Measurements from ENCODE around the gene SPHKAP. TPM values are rescaled to one million over a fixed set of nuclear protein-coding genes. Genes with fewer than 3 reads are reported as not detected.
"Not testable (repeated sequence)": the region's sequence is repeated elsewhere in the genome, so short reads cannot be mapped to it uniquely, and the experiment has no call there.

SPHKAP gene
- total RNA-seq, 3 donors from 2014 or later (not counting 1 experiment from before 2014, with no cell fraction given) = not detected

DNA sequence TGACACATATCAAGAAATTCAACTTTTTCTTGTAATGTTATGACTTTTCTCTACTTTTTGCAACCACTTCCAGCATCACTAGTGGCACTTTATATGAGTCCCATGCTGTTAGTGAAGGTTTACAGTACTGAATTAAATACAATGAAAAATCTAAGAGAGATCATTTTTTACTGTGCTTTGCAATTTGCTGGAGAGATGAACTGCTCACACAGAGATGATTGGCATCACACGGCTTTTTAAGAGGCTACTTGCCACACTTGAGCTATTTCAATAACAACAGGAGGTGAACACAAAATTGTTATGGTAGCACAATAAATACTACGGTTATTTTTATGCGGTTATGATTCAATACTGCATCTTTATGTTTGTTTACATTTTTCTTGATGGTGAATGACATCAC lies 221.2 kb downstream of the SPHKAP start:
- 90% methylated on average over 3 of the region's 3 CpGs for WGBS (ENCODE audit: insufficient coverage)
- DNase-seq = no peak
- Histone ChIP-seq H3K27ac (ENCODE audit: low read length) (no peak overlapping the region), H3K4me3 (ENCODE audit: low read length) (no peak overlapping the region), H3K36me3 (ENCODE audit: control insufficient read depth, insufficient read depth, low read length) (no peaks in the 10 kb centered on the region), H3K9me3 (ENCODE audit: control insufficient read depth, insufficient read depth, low read length) (no peaks in the 10 kb centered on the region), H3K27me3 (ENCODE audit: control insufficient read depth, insufficient read depth, low read length) (no peaks in the 10 kb centered on the region), H3K4me1 (ENCODE audit: control insufficient read depth, insufficient read depth, low read length) (no peaks in the 10 kb centered on the region)
- TF ChIP-seq, protein P1, sequence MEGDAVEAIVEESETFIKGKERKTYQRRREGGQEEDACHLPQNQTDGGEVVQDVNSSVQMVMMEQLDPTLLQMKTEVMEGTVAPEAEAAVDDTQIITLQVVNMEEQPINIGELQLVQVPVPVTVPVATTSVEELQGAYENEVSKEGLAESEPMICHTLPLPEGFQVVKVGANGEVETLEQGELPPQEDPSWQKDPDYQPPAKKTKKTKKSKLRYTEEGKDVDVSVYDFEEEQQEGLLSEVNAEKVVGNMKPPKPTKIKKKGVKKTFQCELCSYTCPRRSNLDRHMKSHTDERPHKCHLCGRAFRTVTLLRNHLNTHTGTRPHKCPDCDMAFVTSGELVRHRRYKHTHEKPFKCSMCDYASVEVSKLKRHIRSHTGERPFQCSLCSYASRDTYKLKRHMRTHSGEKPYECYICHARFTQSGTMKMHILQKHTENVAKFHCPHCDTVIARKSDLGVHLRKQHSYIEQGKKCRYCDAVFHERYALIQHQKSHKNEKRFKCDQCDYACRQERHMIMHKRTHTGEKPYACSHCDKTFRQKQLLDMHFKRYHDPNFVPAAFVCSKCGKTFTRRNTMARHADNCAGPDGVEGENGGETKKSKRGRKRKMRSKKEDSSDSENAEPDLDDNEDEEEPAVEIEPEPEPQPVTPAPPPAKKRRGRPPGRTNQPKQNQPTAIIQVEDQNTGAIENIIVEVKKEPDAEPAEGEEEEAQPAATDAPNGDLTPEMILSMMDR (IDR thresholded peaks at IDR 0.05) = no peak
- Mint-ChIP-seq H3K27ac (no peak overlapping the region), H3K36me3 (no peaks in the 10 kb centered on the region), H3K9me3 (peaks cover 4 to 9% of the 10 kb centered on the region in 2 donors), H3K4me3 (no peak overlapping the region), H3K4me1 (no peaks in the 10 kb centered on the region), H3K27me3 (ENCODE audit: low read depth in 2 of 2) (no peaks in the 10 kb centered on the region)
- intact Hi-C loops (cut with micrococcal nuclease) = no loop called here
- no peak for ATAC-seq

DNA sequence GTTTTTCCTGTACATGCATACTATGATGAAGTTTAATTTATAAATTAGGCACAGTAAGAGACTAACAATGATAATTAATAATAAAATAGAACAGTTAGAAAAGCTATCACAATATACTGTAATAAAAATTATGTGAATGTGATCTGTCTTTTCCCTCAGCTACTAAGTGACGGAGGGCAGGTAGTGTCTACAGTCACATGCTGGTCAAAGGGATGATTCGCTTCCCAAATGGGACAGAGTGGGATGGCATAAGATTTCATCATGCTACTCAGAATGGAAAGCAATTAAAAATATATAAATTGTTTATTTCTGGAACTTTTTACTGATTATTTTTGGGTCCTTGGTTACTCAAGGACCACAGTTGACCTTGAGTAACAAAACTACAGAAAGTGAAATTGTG lies 238.5 kb downstream of the SPHKAP start:
- intact Hi-C loops (cut with micrococcal nuclease) = no loop called here
- H3K27ac Mint-ChIP-seq = no peak overlapping the region
- ATAC-seq = no peak
- Histone ChIP-seq H3K27ac (ENCODE audit: low read length) (no peak overlapping the region), H3K36me3 (ENCODE audit: control insufficient read depth, insufficient read depth, low read length) (no peaks in the 10 kb centered on the region), H3K4me1 (ENCODE audit: control insufficient read depth, insufficient read depth, low read length) (no peaks in the 10 kb centered on the region), H3K27me3 (ENCODE audit: control insufficient read depth, insufficient read depth, low read length) (no peaks in the 10 kb centered on the region), H3K4me3 (ENCODE audit: low read length) (no peak overlapping the region), H3K9me3 (ENCODE audit: control insufficient read depth, insufficient read depth, low read length) (no peaks in the 10 kb centered on the region)
- WGBS (ENCODE audit: insufficient coverage) = 56% methylated on average over 2 of the region's 2 CpGs
- H3K4me1 Mint-ChIP-seq = no peaks in the 10 kb centered on the region
- no peak for DNase-seq
- H3K4me3 Mint-ChIP-seq = no peak overlapping the region
- H3K36me3 Mint-ChIP-seq = no peaks in the 10 kb centered on the region
- H3K9me3 Mint-ChIP-seq = peaks cover 2 to 5% of the 10 kb centered on the region in 2 donors
- no peaks in the 10 kb centered on the region for H3K27me3 Mint-ChIP-seq (ENCODE audit: low read depth in 2 of 2)
- TF ChIP-seq, protein P1 (IDR thresholded peaks at IDR 0.05) = no peak

DNA sequence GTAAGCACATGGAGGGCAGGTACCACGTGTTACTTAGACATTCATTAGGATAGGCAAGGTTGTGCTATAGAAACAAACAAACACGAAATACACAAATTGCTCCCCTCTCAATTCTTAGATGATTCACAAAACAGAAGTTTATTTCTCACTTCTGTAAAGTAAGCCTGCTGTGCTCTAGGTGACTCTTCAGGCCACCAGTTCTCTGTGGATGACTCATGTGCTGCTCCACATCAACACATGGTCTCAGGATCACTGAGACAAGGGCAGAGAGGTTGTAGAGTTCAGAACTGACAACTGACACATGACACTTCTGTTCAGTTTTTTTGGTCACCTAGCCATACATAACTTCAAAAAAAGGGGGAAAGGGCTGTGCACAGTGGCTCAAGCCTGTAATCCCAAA lies 239.5 kb downstream of the SPHKAP start:
- ATAC-seq (no peak), DNase-seq (no peak)
- WGBS (ENCODE audit: insufficient coverage) = 81% methylated on average over 2 of the region's 2 CpGs
- H3K4me1 Mint-ChIP-seq = no peaks in the 10 kb centered on the region
- Histone ChIP-seq H3K4me3 (ENCODE audit: low read length) (no peak overlapping the region), H3K36me3 (ENCODE audit: control insufficient read depth, insufficient read depth, low read length) (no peaks in the 10 kb centered on the region), H3K27ac (ENCODE audit: low read length) (no peak overlapping the region), H3K27me3 (ENCODE audit: control insufficient read depth, insufficient read depth, low read length) (no peaks in the 10 kb centered on the region), H3K4me1 (ENCODE audit: control insufficient read depth, insufficient read depth, low read length) (no peaks in the 10 kb centered on the region), H3K9me3 (ENCODE audit: control insufficient read depth, insufficient read depth, low read length) (no peaks in the 10 kb centered on the region)
- H3K27me3 Mint-ChIP-seq (ENCODE audit: low read depth in 2 of 2) = no peaks in the 10 kb centered on the region
- TF ChIP-seq, protein P1 (IDR thresholded peaks at IDR 0.05) = no peak
- no peak overlapping the region for H3K4me3 Mint-ChIP-seq
- H3K27ac Mint-ChIP-seq = no peak overlapping the region
- intact Hi-C loops (cut with micrococcal nuclease) = no loop called here
- H3K36me3 Mint-ChIP-seq = no peaks in the 10 kb centered on the region
- peaks cover 2 to 8% of the 10 kb centered on the region in 2 donors for H3K9me3 Mint-ChIP-seq

DNA sequence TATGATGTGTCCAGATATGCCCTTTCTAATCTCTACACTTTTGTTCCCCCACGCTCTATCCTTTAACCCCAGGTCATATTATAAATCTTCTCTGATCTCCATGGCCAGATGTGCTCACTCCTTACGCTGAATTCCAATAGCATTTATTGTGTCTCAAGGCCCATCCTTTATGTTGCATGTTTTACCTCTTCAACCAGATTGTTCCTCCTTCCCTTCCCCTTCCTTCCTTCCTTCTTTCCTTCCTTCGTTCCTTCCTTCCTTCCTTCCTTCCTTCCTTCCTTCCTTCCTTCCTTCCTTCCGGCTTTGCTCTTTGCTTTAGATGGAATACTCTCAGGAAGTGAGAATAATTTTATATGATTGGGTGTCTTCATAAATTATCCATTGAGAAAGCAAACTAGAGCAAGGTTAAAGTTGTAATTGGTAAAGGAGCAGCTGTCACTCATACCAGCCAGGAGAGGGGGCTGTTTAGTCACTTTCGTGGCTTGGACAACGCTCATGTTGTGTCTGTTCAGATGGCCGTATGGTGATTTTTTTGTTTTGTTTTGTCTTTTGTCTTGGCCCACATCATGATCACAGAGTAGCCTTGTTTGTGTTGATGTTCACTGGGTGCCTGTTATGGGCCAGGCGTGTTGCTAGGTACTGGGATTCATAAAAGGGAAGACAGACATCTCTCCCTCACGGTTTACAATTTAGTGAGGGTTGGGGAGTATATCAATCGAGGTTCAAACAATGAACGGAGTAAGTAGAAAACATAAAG lies 242.0 kb downstream of the SPHKAP start:
- Mint-ChIP-seq H3K4me1 (no peaks in the 10 kb centered on the region), H3K9me3 (peaks cover 4 to 8% of the 10 kb centered on the region in 2 donors), H3K27me3 (ENCODE audit: low read depth in 2 of 2) (no peaks in the 10 kb centered on the region), H3K27ac (no peak overlapping the region), H3K4me3 (no peak overlapping the region), H3K36me3 (no peaks in the 10 kb centered on the region)
- Histone ChIP-seq H3K4me1 (ENCODE audit: control insufficient read depth, insufficient read depth, low read length) (no peaks in the 10 kb centered on the region), H3K27ac (ENCODE audit: low read length) (no peak overlapping the region), H3K4me3 (ENCODE audit: low read length) (no peak overlapping the region), H3K9me3 (ENCODE audit: control insufficient read depth, insufficient read depth, low read length) (no peaks in the 10 kb centered on the region), H3K27me3 (ENCODE audit: control insufficient read depth, insufficient read depth, low read length) (no peaks in the 10 kb centered on the region), H3K36me3 (ENCODE audit: control insufficient read depth, insufficient read depth, low read length) (no peaks in the 10 kb centered on the region)
- no peak for ATAC-seq
- no peak for DNase-seq
- TF ChIP-seq, protein P1 (IDR thresholded peaks at IDR 0.05) = no peak
- intact Hi-C loops (cut with micrococcal nuclease) = no loop called here
- WGBS (ENCODE audit: insufficient coverage) = 66% methylated on average over 9 of the region's 11 CpGs

DNA sequence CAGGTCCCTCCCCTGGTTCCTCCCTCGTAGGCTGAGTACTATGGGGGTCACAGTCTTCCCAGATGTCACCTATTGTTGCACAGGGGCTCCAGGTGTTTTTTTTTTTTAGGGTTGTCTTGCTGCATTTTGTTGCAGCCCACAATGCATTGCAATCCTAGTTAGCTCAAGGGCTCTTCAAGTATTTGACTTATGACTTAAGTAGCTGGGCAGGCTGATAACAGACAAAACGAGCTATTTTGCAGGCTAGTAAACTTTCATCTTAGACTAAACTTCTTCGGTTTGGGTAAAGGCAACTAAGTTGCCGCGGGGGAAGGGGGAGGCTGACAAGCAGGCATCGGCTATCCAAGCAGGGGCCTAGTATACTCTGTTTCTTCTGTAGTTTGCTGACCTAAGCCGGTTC lies 245.2 kb downstream of the SPHKAP start:
- 81% methylated on average over 7 of the region's 7 CpGs for WGBS (ENCODE audit: insufficient coverage)
- intact Hi-C loops (cut with micrococcal nuclease); H3K36me3 Mint-ChIP-seq; H3K27me3 Mint-ChIP-seq (ENCODE audit: low read depth in 2 of 2); H3K4me3 ChIP-seq (ENCODE audit: low read length); ATAC-seq; H3K4me1 Mint-ChIP-seq; H3K4me3 Mint-ChIP-seq; H3K9me3 ChIP-seq (ENCODE audit: control insufficient read depth, insufficient read depth, low read length); DNase-seq; H3K4me1 ChIP-seq (ENCODE audit: control insufficient read depth, insufficient read depth, low read length); H3K27ac Mint-ChIP-seq; H3K27me3 ChIP-seq (ENCODE audit: control insufficient read depth, insufficient read depth, low read length); H3K9me3 Mint-ChIP-seq; H3K27ac ChIP-seq (ENCODE audit: low read length); H3K36me3 ChIP-seq (ENCODE audit: control insufficient read depth, insufficient read depth, low read length): not testable (repeated sequence)
